MM.1S (cell line): Measurements from ENCODE around the gene JAM2.

Experiments used
- DNase-seq: peaks from one replicate; pipeline ENCODE4 v3.0.0-alpha.2; 2015
- H2AFZ ChIP-seq: fragments of 300-600 bp; sonication (generic); 2 replicates; pipeline ENCODE4 v1.6.0; 2016; ENCODE audit warnings: antibody characterized with exemption, low read length
- H3F3A ChIP-seq: fragments of 300-600 bp; sonication (generic); 2 replicates; pipeline ENCODE4 v1.6.1; 2016; ENCODE audit warnings: mild to moderate bottlenecking, antibody characterized with exemption, low read length, moderate library complexity, mixed read lengths; ENCODE audit not compliant: insufficient read depth
- H3K27ac ChIP-seq: fragments of 300-600 bp; sonication (generic); 2 replicates; pipeline ENCODE4 v1.5.1; 2016; ENCODE audit warnings: mild to moderate bottlenecking, low read length
- H3K27me3 ChIP-seq: fragments of 300-600 bp; sonication (generic); replicated peaks from 2 replicates; pipeline ENCODE4 v1.6.0; 2016; ENCODE audit warnings: low read length; ENCODE audit not compliant: insufficient read depth
- H3K36me3 ChIP-seq: fragments of 300-600 bp; sonication (generic); replicated peaks from 2 replicates; pipeline ENCODE4 v1.6.1; 2016; ENCODE audit warnings: mild to moderate bottlenecking, low read length, mixed read lengths; ENCODE audit not compliant: insufficient read depth
- H3K4me1 ChIP-seq: fragments of 300-600 bp; sonication (generic); 2 replicates; pipeline ENCODE4 v1.6.1; 2016; ENCODE audit warnings: low read length, mixed read lengths
- H3K4me2 ChIP-seq: fragments of 300-600 bp; sonication (generic); 2 replicates; pipeline ENCODE4 v1.6.0; 2016; ENCODE audit warnings: low read depth, low read length
- H3K4me3 ChIP-seq: fragments of 300-600 bp; sonication (generic); 2 replicates; pipeline ENCODE4 v1.5.1; 2016; ENCODE audit warnings: low read length, mixed read lengths
- H3K79me2 ChIP-seq: fragments of 300-600 bp; sonication (generic); 2 replicates; pipeline ENCODE4 v1.6.1; 2016; ENCODE audit warnings: mixed run types, low read length, mixed read lengths
- H3K9ac ChIP-seq: fragments of 300-600 bp; sonication (generic); 2 replicates; pipeline ENCODE4 v1.6.1; 2016; ENCODE audit warnings: low read length, mixed read lengths
- H3K9me2 ChIP-seq: fragments of 300-600 bp; sonication (generic); replicated peaks from 2 replicates; pipeline ENCODE4 v1.6.1; 2016; ENCODE audit warnings: mild to moderate bottlenecking, low read length, mixed read lengths; ENCODE audit not compliant: insufficient read depth
- H3K9me3 ChIP-seq: fragments of 300-600 bp; sonication (generic); replicated peaks from 2 replicates; pipeline ENCODE4 v1.6.1; 2016; ENCODE audit warnings: mild to moderate bottlenecking, low read length, mixed read lengths; ENCODE audit not compliant: insufficient read depth
- H4K20me1 ChIP-seq: fragments of 300-600 bp; sonication (generic); 2 replicates; pipeline ENCODE4 v1.6.1; 2016; ENCODE audit warnings: mild to moderate bottlenecking, low read length, moderate library complexity, mixed read lengths; ENCODE audit not compliant: insufficient read depth
- CTCF ChIP-seq: fragments of 300-600 bp; sonication (generic); IDR thresholded peaks from 2 replicates; pipeline ENCODE4 v1.5.1; 2016; ENCODE audit warnings: antibody characterized with exemption, low read length, mixed read lengths
- EZH2 ChIP-seq: fragments of 300-600 bp; sonication (generic); optimal IDR thresholded peaks from 2 replicates; pipeline ENCODE3; 2017; ENCODE audit warnings: low read depth, mild to moderate bottlenecking, antibody characterized with exemption, low read length, mixed read lengths
- EZH2phosphoT487 ChIP-seq: fragments of 300-600 bp; sonication (generic); IDR thresholded peaks from 2 replicates; pipeline ENCODE4 v1.6.1; 2018; ENCODE audit warnings: antibody characterized with exemption, low read length

JAM2 gene

GRCh38 chr21:25640943-25641292, 1.9 kb downstream of the JAM2 start:
- H3K4me1 ChIP-seq, result no peaks in the 10 kb centered on the region
- H3K4me3 ChIP-seq, result no peak overlapping the region
- H2AFZ ChIP-seq, result no peak overlapping the region
- H3K36me3 ChIP-seq, result no peaks in the 10 kb centered on the region
- no peaks in the 10 kb centered on the region; the same call in 1 of the 2 replicates for H3F3A ChIP-seq
- no peak overlapping the region for H3K9ac ChIP-seq
- H3K9me2 ChIP-seq, result no peaks in the 10 kb centered on the region
- H4K20me1 ChIP-seq, result no peaks in the 10 kb centered on the region
- no peak for DNase-seq
- TF ChIP-seq CTCF (no peak), EZH2 (no peak), EZH2phosphoT487 (no peak)
- H3K27me3 ChIP-seq, result no peaks in the 10 kb centered on the region; the same call in 1 of the 2 replicates
- H3K9me3 ChIP-seq, result no peaks in the 10 kb centered on the region
- no peak overlapping the region for H3K4me2 ChIP-seq
- H3K79me2 ChIP-seq, result no peaks in the 10 kb centered on the region
- H3K27ac ChIP-seq, result no peak overlapping the region

GRCh38 chr21:25643486-25643885, 4.4 kb downstream of the JAM2 start:
- Histone ChIP-seq H3K4me3 (no peak overlapping the region), H3K9me2 (no peaks in the 10 kb centered on the region), H4K20me1 (no peaks in the 10 kb centered on the region), H3F3A (no peaks in the 10 kb centered on the region; the same call in 1 of the 2 replicates), H3K79me2 (no peaks in the 10 kb centered on the region), H2AFZ (no peak overlapping the region), H3K27ac (no peak overlapping the region), H3K9me3 (no peaks in the 10 kb centered on the region), H3K4me1 (no peaks in the 10 kb centered on the region), H3K4me2 (no peak overlapping the region), H3K27me3 (no peaks in the 10 kb centered on the region; the same call in 1 of the 2 replicates), H3K9ac (no peak overlapping the region), H3K36me3 (no peaks in the 10 kb centered on the region)
- TF ChIP-seq EZH2 (no peak), CTCF (no peak), EZH2phosphoT487 (no peak)
- no peak for DNase-seq

GRCh38 chr21:25646474-25646873, 7.4 kb downstream of the JAM2 start:
- Histone ChIP-seq H3K4me2 (no peak overlapping the region), H4K20me1 (no peaks in the 10 kb centered on the region), H3K9me2 (no peaks in the 10 kb centered on the region), H3K36me3 (no peaks in the 10 kb centered on the region), H3F3A (no peaks in the 10 kb centered on the region), H3K9ac (no peak overlapping the region), H3K79me2 (no peaks in the 10 kb centered on the region), H3K27ac (no peak overlapping the region), H2AFZ (no peak overlapping the region), H3K4me3 (no peak overlapping the region), H3K4me1 (no peaks in the 10 kb centered on the region), H3K9me3 (no peaks in the 10 kb centered on the region), H3K27me3 (no peaks in the 10 kb centered on the region)
- no peak for DNase-seq
- no peak for TF ChIP-seq EZH2phosphoT487
- TF ChIP-seq EZH2, result no peak
- TF ChIP-seq CTCF, result no peak
